GM23248 (cell line): Measurements from ENCODE around the gene COL15A1. TPM values are rescaled to one million over a fixed set of nuclear protein-coding genes. Genes with fewer than 3 reads are reported as not detected.
A peak's percentile ranks its signal among the peaks of the same experiment; 100 is the strongest.
"Not testable (repeated sequence)": the region's sequence is repeated elsewhere in the genome, so short reads cannot be mapped to it uniquely, and the experiment has no call there.

ENCODE experiments used
- DNase-seq: peaks from one replicate; pipeline ENCODE4 v3.0.0-alpha.2; 2015
- H2AFZ ChIP-seq: fragments of 200-600 bp; sonication (generic); 2 replicates; pipeline ENCODE4 v1.6.1; 2016; ENCODE audit warnings: antibody characterized with exemption
- H3F3A ChIP-seq: fragments of 200-600 bp; sonication (generic); 2 replicates; pipeline ENCODE4 v1.6.1; 2016; ENCODE audit warnings: mild to moderate bottlenecking, antibody characterized with exemption, mixed run types; ENCODE audit not compliant: insufficient read depth
- H3K27ac ChIP-seq: fragments of 200-600 bp; sonication (generic); 2 replicates; pipeline ENCODE4 v1.5.1; 2016; ENCODE audit warnings: mild to moderate bottlenecking
- H3K27me3 ChIP-seq: fragments of 200-600 bp; sonication (generic); replicated peaks from 2 replicates; pipeline ENCODE4 v1.6.1; 2016; ENCODE audit warnings: mild to moderate bottlenecking; ENCODE audit not compliant: insufficient read depth
- H3K36me3 ChIP-seq: fragments of 200-600 bp; sonication (generic); 2 replicates; pipeline ENCODE4 v1.6.1; 2016; ENCODE audit warnings: low read depth, mild to moderate bottlenecking
- H3K4me1 ChIP-seq: fragments of 200-600 bp; sonication (generic); 2 replicates; pipeline ENCODE4 v1.6.1; 2016; ENCODE audit warnings: mild to moderate bottlenecking; ENCODE audit not compliant: insufficient read depth
- H3K4me2 ChIP-seq: fragments of 200-600 bp; sonication (generic); one replicate; pipeline ENCODE4 v1.6.1; 2016; ENCODE audit warnings: mild to moderate bottlenecking; ENCODE audit not compliant: unreplicated experiment
- H3K4me3 ChIP-seq: fragments of 200-600 bp; sonication (generic); 2 replicates; pipeline ENCODE4 v1.5.1; 2016; ENCODE audit warnings: mild to moderate bottlenecking
- H3K79me2 ChIP-seq: fragments of 200-600 bp; sonication (generic); 2 replicates; pipeline ENCODE4 v1.6.1; 2016; ENCODE audit warnings: mild to moderate bottlenecking; ENCODE audit not compliant: insufficient read depth
- H3K9ac ChIP-seq: fragments of 200-600 bp; sonication (generic); 2 replicates; pipeline ENCODE4 v1.6.1; 2016; ENCODE audit warnings: mild to moderate bottlenecking
- H3K9me2 ChIP-seq: fragments of 200-600 bp; sonication (generic); 2 replicates; pipeline ENCODE4 v1.6.1; 2016; ENCODE audit warnings: mixed run types, mild to moderate bottlenecking, moderate library complexity; ENCODE audit not compliant: insufficient read depth
- H3K9me3 ChIP-seq: fragments of 200-600 bp; sonication (generic); one replicate; pipeline ENCODE4 v1.6.1; 2017; ENCODE audit warnings: low read depth
- H4K20me1 ChIP-seq: fragments of 200-600 bp; sonication (generic); 2 replicates; pipeline ENCODE4 v1.6.0; 2016; ENCODE audit not compliant: insufficient read depth
- EZH2 ChIP-seq: fragments of 200-600 bp; sonication (generic); IDR thresholded peaks from 2 replicates; pipeline ENCODE4 v1.6.1; 2018; ENCODE audit warnings: antibody characterized with exemption, mild to moderate bottlenecking; ENCODE audit not compliant: insufficient read depth, poor library complexity, severe bottlenecking
- EZH2phosphoT487 ChIP-seq: fragments of 200-600 bp; sonication (generic); IDR thresholded peaks from 2 replicates; pipeline ENCODE4 v1.6.1; 2018; ENCODE audit warnings: antibody characterized with exemption, moderate library complexity, mild to moderate bottlenecking, low read depth; ENCODE audit not compliant: insufficient read depth
- WGBS, 2 experiments: methylation state at CpG; one replicate each; pipeline ENCODE4 v1.1.6; 2015 to 2017; ENCODE audit warnings: low lambda C conversion rate in 2 of 2, low coverage in 1 of 2; ENCODE audit errors: missing lambda C conversion rate in 2 of 2; 5-methylcytosine and 5-hydroxymethylcytosine counted together
- in situ Hi-C: fragments of 300-500 bp; cut with MboI; formaldehyde crosslinking; loops from 2 replicates; pipeline ENCODE4 v1.15.0; 2020
- polyA plus RNA-seq: library from polyadenylated mRNA; unstranded; fragments of >200 nt; fragmentation: Nextera tagmentation; extraction: Ambion mirVana; gene quantifications from 2 replicates; pipeline ENCODE4 v1.2.1, GENCODE V29; 2016
- total RNA-seq: library from RNA; depleted of rRNA; stranded (reverse); fragments of >200 nt; shearing (Covaris generic); gene quantifications from 2 replicates; pipeline ENCODE4 v1.2.3, GENCODE V29; 2014

The COL15A1 gene
- total and polyA plus RNA-seq, 2 experiments from 2014 or later: 9.7 to 16.8 TPM

DNA sequence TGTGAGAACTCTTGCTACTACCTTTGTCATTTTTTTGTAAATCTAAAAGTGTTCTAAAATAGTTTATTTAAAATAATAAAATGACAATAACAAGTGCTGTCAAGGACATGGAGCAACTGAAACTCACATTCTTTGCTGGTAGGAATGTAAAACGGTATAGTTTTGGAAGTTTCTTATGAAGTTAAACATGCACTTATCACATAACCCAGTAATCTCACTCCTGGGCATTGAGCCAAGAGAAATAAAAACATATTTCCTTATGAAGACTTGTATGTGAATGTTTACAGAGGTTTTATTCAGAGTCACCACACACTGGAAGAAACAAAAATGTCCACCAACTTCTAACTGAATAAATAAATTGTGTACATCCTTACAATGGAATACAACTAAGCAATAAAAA lies 46.0 kb upstream of the COL15A1 start:
- no peak overlapping the region for H3K27ac ChIP-seq
- H3K36me3 ChIP-seq: no peaks in the 10 kb centered on the region
- DNase-seq: no peak
- peaks cover 14% of the 10 kb centered on the region for H3K4me1 ChIP-seq
- no peak overlapping the region for H3K9ac ChIP-seq
- no peaks in the 10 kb centered on the region for H3K79me2 ChIP-seq
- no peak overlapping the region for H2AFZ ChIP-seq
- no peaks in the 10 kb centered on the region for H3K9me3 ChIP-seq
- no peaks in the 10 kb centered on the region for H4K20me1 ChIP-seq
- H3K27me3 ChIP-seq: no peaks in the 10 kb centered on the region
- in situ Hi-C loops: no loop called here
- WGBS, 2 experiments: 89 to 92% methylated on average over 1 of the region's 1 CpG
- no peaks in the 10 kb centered on the region for H3K9me2 ChIP-seq
- no peaks in the 10 kb centered on the region for H3F3A ChIP-seq
- no peak overlapping the region for H3K4me3 ChIP-seq
- H3K4me2 ChIP-seq: no peak overlapping the region
- TF ChIP-seq EZH2phosphoT487 (no peak), EZH2 (no peak)

DNA sequence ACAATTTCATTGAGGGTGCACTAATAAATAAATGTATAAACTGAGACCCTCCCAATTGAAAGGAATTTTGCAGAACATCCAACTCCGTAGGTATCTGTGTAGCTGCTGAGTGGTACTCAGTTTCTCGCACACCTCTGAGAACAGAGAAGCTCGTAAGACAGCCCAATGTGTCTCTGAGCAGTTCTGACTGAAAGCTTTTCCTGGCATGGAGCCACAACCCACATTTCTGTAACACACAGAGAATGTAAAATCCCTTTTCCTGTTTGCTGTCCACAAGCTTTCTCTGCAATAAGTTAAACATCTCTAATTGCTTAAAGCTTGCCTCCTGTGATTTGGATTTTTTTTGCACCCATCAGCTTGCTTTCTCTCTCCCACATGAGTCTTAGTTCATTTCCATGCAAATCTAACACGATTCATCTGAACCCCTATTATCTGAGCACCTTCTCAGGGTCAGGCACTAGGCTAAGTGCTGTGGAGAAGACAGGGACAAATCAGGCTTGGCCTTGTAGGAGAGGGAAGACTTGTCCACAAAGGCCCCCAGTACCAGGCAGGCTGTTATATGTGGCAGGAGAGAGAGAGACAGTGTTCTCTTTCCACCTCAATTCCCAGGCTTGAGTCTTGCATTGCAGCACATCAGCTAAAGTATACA lies 44.2 kb upstream of the COL15A1 start:
- 21 to 22% methylated on average over 4 of the region's 4 CpGs for WGBS, 2 experiments
- H3K9ac ChIP-seq: peak overlapping the region; percentile 13; the same call in 1 of the 2 replicates
- H3K4me1 ChIP-seq: peaks cover 14% of the 10 kb centered on the region
- H3K9me2 ChIP-seq: no peaks in the 10 kb centered on the region
- H3K27ac ChIP-seq: peak overlapping the region; percentile 28; the same call in 1 of the 2 replicates
- no peaks in the 10 kb centered on the region for H3K9me3 ChIP-seq
- no peaks in the 10 kb centered on the region for H3K36me3 ChIP-seq
- no peaks in the 10 kb centered on the region for H3K27me3 ChIP-seq
- DNase-seq: peak; percentile 89
- H3K4me3 ChIP-seq: no peak overlapping the region
- TF ChIP-seq EZH2: no peak
- peak overlapping the region; percentile 52 for H3K4me2 ChIP-seq
- no peak overlapping the region for H2AFZ ChIP-seq
- H3F3A ChIP-seq: no peaks in the 10 kb centered on the region
- H4K20me1 ChIP-seq: no peaks in the 10 kb centered on the region
- in situ Hi-C loops: no loop called here
- H3K79me2 ChIP-seq: no peaks in the 10 kb centered on the region

DNA sequence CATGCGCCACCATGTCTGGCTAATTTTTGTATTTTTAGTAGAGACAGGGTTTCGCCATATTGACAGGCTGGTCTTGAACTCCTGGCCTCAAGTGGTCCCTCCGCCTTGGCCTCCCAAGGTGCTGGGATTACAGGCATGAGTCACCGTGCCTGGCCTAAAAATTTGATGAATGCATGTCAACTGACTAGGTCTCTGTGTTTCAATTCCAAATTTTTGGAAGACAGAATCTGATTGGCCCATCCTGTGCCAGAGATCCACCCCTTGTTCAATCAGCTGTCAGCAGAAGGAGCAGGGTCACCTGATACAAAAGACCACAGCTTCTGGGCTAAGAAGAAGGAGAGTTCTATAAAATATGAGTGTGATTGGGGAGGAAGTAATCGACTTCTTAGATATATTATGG lies 43.5 kb upstream of the COL15A1 start:
- Histone ChIP-seq H3K27me3 (no peaks in the 10 kb centered on the region), H3K36me3 (no peaks in the 10 kb centered on the region), H3K27ac (no peak overlapping the region), H3K4me1 (peaks cover 14% of the 10 kb centered on the region), H3F3A (no peaks in the 10 kb centered on the region), H3K9ac (no peak overlapping the region), H3K4me3 (no peak overlapping the region), H2AFZ (no peak overlapping the region), H3K9me3 (no peaks in the 10 kb centered on the region), H4K20me1 (no peaks in the 10 kb centered on the region), H3K4me2 (no peak overlapping the region), H3K9me2 (no peaks in the 10 kb centered on the region), H3K79me2 (no peaks in the 10 kb centered on the region)
- WGBS, 2 experiments: 73 to 74% methylated on average over 5 of the region's 5 CpGs
- DNase-seq: no peak
- in situ Hi-C loops: no loop called here
- TF ChIP-seq EZH2phosphoT487 (no peak), EZH2 (no peak)

DNA sequence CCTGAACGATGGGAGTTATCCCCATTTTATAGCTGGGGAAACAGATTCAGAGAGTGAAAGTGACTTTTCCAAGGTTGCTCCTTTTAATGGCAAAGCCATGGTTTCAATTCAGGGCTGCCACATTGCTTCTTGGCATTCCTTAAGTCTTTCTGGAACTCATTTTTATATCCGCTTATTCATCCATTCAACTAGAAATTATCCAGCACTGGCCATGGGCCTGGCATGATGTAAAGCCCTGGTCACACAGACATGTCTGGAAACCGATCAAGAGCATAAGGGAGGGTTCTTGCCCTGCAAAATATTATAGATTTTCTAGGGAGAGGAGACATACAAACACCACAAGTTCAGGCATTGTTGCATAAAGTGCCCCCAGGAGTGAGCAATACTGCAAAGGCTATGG lies 43.0 kb upstream of the COL15A1 start:
- Histone ChIP-seq H3K27me3 (no peaks in the 10 kb centered on the region), H3K27ac (no peak overlapping the region), H3K4me1 (peaks cover 14% of the 10 kb centered on the region), H4K20me1 (no peaks in the 10 kb centered on the region), H3F3A (no peaks in the 10 kb centered on the region), H3K9me2 (no peaks in the 10 kb centered on the region), H3K79me2 (no peaks in the 10 kb centered on the region), H3K36me3 (no peaks in the 10 kb centered on the region), H3K4me3 (no peak overlapping the region), H3K4me2 (no peak overlapping the region), H2AFZ (no peak overlapping the region), H3K9ac (no peak overlapping the region), H3K9me3 (no peaks in the 10 kb centered on the region)
- 41 to 49% methylated on average over 3 of the region's 3 CpGs for WGBS, 2 experiments
- TF ChIP-seq EZH2phosphoT487 (no peak), EZH2 (no peak)
- peak; percentile 26 for DNase-seq
- in situ Hi-C loops: no loop called here

DNA sequence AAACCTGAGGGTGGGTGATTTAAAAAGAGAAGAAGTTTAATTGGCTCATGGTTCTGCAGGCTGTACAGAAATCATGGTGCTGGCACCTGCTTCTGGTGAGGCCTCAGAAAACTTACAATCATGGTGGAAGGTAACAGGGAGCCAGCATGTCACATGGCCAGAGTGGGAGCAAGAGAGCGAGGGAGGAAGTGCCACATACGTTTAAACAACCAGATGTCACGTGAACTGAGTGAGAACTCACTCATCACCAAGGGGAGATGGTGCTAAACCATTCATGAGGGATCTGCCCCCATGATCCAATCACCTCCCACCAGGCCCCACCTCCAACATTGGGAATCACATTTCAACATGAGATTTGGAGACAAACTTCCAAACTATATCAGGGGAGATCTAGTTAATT lies 41.9 kb upstream of the COL15A1 start:
- H2AFZ ChIP-seq, H3K27ac ChIP-seq, H3K4me2 ChIP-seq, H3K9me2 ChIP-seq, H3K4me3 ChIP-seq, H3K9me3 ChIP-seq, H3K36me3 ChIP-seq, H4K20me1 ChIP-seq, H3K27me3 ChIP-seq, H3K9ac ChIP-seq, DNase-seq, H3K79me2 ChIP-seq, in situ Hi-C loops, H3F3A ChIP-seq: not testable (repeated sequence)
- H3K4me1 ChIP-seq: peaks cover 19% of the 10 kb centered on the region
- WGBS, 2 experiments: 79 to 86% methylated on average over 3 of the region's 3 CpGs
